WERI-Rb-1 (cell line): ENCODE measurements around the gene PPOX.

Experiments
- DNase-seq: peaks from one replicate; pipeline ENCODE4 v3.0.0-alpha.2; 2020
- H3K27ac ChIP-seq: fragments of 250-450 bp; sonication (Bioruptor Pico); 2 replicates; pipeline ENCODE4 v1.5.1; 2020; ENCODE audit warnings: mild to moderate bottlenecking, moderate library complexity
- H3K27me3 ChIP-seq: fragments of 250-450 bp; sonication (Bioruptor Pico); 2 replicates; pipeline ENCODE4 v1.5.1; 2021; ENCODE audit warnings: mild to moderate bottlenecking, low read depth, moderate library complexity; ENCODE audit not compliant: insufficient read depth, severe bottlenecking
- H3K36me3 ChIP-seq: fragments of 250-450 bp; sonication (Bioruptor Pico); 2 replicates; pipeline ENCODE4 v1.5.1; 2020; ENCODE audit warnings: mild to moderate bottlenecking, moderate library complexity
- H3K4me3 ChIP-seq: 2 replicates; pipeline ENCODE4 v1.5.1; 2011; ENCODE audit warnings: low read depth, mild to moderate bottlenecking, control low read depth, low read length
- H3K9me3 ChIP-seq: fragments of 250-450 bp; sonication (Bioruptor Pico); 2 replicates; pipeline ENCODE4 v1.5.1; 2021; ENCODE audit warnings: mild to moderate bottlenecking, moderate library complexity; ENCODE audit not compliant: severe bottlenecking
- TF ChIP-seq, protein P1 (sequence below): IDR thresholded peaks from 2 replicates; pipeline ENCODE4 v1.5.1; 2011; ENCODE audit warnings: low read depth, mild to moderate bottlenecking, control low read depth, inconsistent platforms, low read length

The PPOX gene

DNA sequence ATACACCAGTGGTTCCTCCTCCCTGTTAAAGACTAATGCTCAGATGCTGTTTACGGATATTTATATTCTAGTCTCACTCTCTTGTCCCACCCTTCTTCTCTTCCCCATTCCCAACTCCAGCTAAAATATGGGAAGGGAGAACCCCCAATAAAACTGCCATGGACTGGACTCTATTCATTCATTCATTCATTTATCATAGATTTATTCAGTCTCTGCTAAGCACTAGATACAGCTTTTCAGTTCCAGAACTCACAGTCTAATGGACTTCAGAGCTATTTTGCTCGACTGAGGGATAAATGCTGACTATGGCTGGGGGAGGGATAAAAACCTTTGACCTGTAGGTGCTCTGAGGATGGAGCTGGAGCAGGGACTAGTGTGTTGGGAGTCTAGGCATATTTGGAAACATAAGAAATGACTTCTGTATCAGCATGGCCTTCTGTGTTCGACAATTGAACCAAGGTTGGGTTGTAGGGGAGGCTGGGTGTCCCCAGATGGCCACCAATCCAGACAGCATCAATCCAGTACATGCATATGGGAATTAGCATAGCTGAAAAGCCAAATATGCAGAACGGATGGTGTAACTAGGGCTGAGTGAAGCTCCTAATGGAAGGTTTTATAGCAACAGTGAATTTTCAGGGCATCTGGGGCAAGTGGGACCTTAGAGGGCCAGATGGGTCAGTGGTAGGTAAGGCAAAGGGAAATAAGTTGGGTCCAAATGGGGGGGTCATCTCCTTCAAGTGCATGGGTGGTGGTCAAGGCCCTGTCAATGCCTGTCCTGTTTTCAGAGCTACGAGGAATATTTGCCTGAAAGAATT is 53.1 kb downstream of the PPOX start:
- TF ChIP-seq, protein P1, sequence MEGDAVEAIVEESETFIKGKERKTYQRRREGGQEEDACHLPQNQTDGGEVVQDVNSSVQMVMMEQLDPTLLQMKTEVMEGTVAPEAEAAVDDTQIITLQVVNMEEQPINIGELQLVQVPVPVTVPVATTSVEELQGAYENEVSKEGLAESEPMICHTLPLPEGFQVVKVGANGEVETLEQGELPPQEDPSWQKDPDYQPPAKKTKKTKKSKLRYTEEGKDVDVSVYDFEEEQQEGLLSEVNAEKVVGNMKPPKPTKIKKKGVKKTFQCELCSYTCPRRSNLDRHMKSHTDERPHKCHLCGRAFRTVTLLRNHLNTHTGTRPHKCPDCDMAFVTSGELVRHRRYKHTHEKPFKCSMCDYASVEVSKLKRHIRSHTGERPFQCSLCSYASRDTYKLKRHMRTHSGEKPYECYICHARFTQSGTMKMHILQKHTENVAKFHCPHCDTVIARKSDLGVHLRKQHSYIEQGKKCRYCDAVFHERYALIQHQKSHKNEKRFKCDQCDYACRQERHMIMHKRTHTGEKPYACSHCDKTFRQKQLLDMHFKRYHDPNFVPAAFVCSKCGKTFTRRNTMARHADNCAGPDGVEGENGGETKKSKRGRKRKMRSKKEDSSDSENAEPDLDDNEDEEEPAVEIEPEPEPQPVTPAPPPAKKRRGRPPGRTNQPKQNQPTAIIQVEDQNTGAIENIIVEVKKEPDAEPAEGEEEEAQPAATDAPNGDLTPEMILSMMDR: no peak
- Histone ChIP-seq H3K9me3 (peaks cover 2% of the 10 kb centered on the region), H3K27me3 (no peaks in the 10 kb centered on the region), H3K4me3 (no peak overlapping the region), H3K27ac (no peak overlapping the region), H3K36me3 (peaks cover 8% of the 10 kb centered on the region)
- DNase-seq: no peak

DNA sequence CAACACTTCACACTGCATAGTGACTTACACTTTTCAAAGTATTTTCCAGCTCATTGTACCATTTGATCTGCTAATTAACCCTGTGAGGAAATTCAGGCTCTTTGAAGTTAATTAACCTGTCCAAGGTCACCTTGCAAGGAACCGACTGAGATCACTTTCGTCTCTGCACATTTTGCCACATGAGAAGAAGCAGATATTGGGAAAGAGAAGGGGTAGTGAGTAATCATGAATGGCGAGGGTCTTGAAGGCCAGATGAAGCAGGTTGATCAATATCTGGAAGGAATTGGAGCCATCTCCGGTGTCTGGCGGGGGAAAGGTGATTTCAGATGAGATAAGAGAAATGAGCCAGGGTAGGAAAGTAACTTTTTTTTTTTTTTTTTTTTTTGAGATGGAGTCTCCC is 53.8 kb downstream of the PPOX start:
- TF ChIP-seq, protein P1: no peak
- peaks cover 2% of the 10 kb centered on the region for H3K9me3 ChIP-seq
- no peak for DNase-seq
- no peak overlapping the region for H3K4me3 ChIP-seq
- H3K27ac ChIP-seq: no peak overlapping the region
- H3K36me3 ChIP-seq: peaks cover 3% of the 10 kb centered on the region; the same call in 1 of the 2 replicates
- H3K27me3 ChIP-seq: no peaks in the 10 kb centered on the region
